ENCODE measurements around the gene FRMD4A. TPM values are rescaled to one million over a fixed set of nuclear protein-coding genes. Genes with fewer than 3 reads are reported as not detected.

The FRMD4A gene
- total and polyA plus RNA-seq, 2 of the 4 experiments (the other 2 are of a cell fraction) = 30.3 to 68.8 TPM

DNA sequence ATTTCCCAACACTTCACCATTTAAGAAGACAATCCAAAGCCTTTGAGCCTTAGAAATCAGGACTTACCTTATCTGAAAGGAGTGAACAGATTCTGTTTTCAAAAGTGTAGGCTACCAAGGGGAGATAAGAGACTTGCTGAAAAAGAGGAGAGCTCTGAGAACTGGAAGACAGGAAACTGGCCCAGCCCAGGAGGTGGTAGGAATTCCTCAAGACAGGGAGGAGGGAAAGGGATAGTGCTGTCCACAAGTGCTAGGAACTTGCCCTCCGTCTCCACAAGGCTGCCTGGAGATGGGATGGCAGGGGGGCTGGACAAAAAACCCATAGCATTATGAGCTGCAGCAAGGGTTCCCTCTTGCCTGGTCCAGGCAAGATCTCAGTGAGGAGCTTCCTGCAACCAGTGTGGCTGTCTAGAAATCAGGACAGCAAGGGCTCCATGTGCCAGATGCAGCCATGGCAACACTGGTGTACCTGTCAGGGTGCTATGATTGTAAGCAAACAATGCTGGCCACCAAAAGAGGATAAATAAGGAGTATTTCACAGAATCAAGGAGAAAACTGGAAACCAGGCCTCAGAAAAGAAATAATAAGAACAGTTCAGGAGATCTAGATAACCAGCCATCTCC is 22.7 kb upstream of the FRMD4A start:
- Histone ChIP-seq H3K4me1 (ENCODE audit: control insufficient read depth, insufficient read depth, low read length) (peaks cover 2% of the 10 kb centered on the region), H3K4ac (ENCODE audit: low read depth, low read length) (no peak overlapping the region), H3K23ac (ENCODE audit: low read depth, low read length) (no peak overlapping the region), H3K36me3 (ENCODE audit: control insufficient read depth, insufficient read depth, low read length) (no peaks in the 10 kb centered on the region), H3K27me3 (ENCODE audit: control insufficient read depth, insufficient read depth, low read length) (peaks cover 43% of the 10 kb centered on the region), H2BK20ac (ENCODE audit: low read depth, low read length) (no peak overlapping the region), H2BK120ac (ENCODE audit: low read depth, low read length) (no peak overlapping the region), H4K20me1 (ENCODE audit: insufficient read depth, low read length) (no peaks in the 10 kb centered on the region), H3K18ac (ENCODE audit: low read depth, low read length) (no peak overlapping the region), H4K91ac (ENCODE audit: insufficient read depth, low read depth, low read length) (no peak overlapping the region), H2BK5ac (ENCODE audit: low read depth, low read length, poor library complexity, severe bottlenecking) (no peak overlapping the region), H4K5ac (ENCODE audit: low read depth, low read length) (no peak overlapping the region), H3K27ac (ENCODE audit: insufficient read depth, low read length) (no peak overlapping the region), H3K56ac (ENCODE audit: extremely low read depth, insufficient read depth, low read length) (no peak overlapping the region), H3K4me3 (ENCODE audit: insufficient read depth, low read depth, low read length) (no peak overlapping the region), H4K8ac (ENCODE audit: low read depth in 2 of 2, low read length in 2 of 2) (no peak overlapping the region), H3K79me1 (ENCODE audit: low read depth in 1 of 2, low read length in 2 of 2) (no peaks in the 10 kb centered on the region), H3K9me3 (ENCODE audit: control insufficient read depth, insufficient read depth, low read length) (peaks cover 2% of the 10 kb centered on the region; the same call in 1 of the 2 replicates), H3K14ac (replicated peaks; ENCODE audit: low read depth, low read length) (no peak overlapping the region), H3K9me1 (ENCODE audit: insufficient read depth, low read length) (no peaks in the 10 kb centered on the region), H2BK15ac (ENCODE audit: low read depth, low read length) (no peak overlapping the region), H2AK5ac (ENCODE audit: low read depth, low read length) (no peak overlapping the region), H3K9ac (ENCODE audit: low read depth, low read length) (no peak overlapping the region), H2AK9ac (replicated peaks; ENCODE audit: low read depth, low read length, poor library complexity) (no peak overlapping the region), H2AFZ (replicated peaks; ENCODE audit: low read length, poor library complexity) (peak overlapping the region; percentile 33), H3K4me2 (ENCODE audit: low read depth, low read length) (no peak overlapping the region)
- in situ Hi-C loops (cut with MboI; ENCODE audit: low sequenced_read_pairs) = no loop called here
- dilution Hi-C loops (cut with HindIII; ENCODE audit: low sequenced_read_pairs, unreplicated experiment) = no loop called here
- DNase-seq (no peak), ATAC-seq (ENCODE audit: low read depth) (no peak)
- ChIA-PET CTCF (no interaction called here), POLR2A (ENCODE audit: unreplicated experiment) (interaction anchor here (0.6 kb wide), 1 partner anchor 82 kb away, joined by 6 read pairs; no protein-coding TSS in a partner anchor)
- TF ChIP-seq, protein P1, sequence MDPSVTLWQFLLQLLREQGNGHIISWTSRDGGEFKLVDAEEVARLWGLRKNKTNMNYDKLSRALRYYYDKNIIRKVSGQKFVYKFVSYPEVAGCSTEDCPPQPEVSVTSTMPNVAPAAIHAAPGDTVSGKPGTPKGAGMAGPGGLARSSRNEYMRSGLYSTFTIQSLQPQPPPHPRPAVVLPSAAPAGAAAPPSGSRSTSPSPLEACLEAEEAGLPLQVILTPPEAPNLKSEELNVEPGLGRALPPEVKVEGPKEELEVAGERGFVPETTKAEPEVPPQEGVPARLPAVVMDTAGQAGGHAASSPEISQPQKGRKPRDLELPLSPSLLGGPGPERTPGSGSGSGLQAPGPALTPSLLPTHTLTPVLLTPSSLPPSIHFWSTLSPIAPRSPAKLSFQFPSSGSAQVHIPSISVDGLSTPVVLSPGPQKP (IDR thresholded peaks at IDR 0.05; ENCODE audit: borderline replicate concordance, low read depth, low read length) = no peak
- TF ChIP-seq MAFK (IDR thresholded peaks at IDR 0.05; ENCODE audit: low read depth, low read length) (no peak), SMC3 (IDR thresholded peaks at IDR 0.05; ENCODE audit: low read depth, low read length) (no peak), CTCF (conservative IDR thresholded peaks at IDR 0.05; ENCODE audit: low read depth, low read length) (no peak), MXI1 (IDR thresholded peaks at IDR 0.05; ENCODE audit: borderline replicate concordance, low read depth, low read length) (no peak), CEBPB (IDR thresholded peaks at IDR 0.05; ENCODE audit: low read depth, low read length) (no peak), RAD21 (IDR thresholded peaks at IDR 0.05; ENCODE audit: low read length) (no peak), RFX5 (IDR thresholded peaks at IDR 0.05; ENCODE audit: low read depth, low read length) (no peak), FOS (IDR thresholded peaks at IDR 0.05; ENCODE audit: low read depth, low read length) (no peak), NFE2L2 (IDR thresholded peaks at IDR 0.05; ENCODE audit: low read depth, low read length) (no peak), USF2 (IDR thresholded peaks at IDR 0.05; ENCODE audit: low read depth, low read length) (no peak), RCOR1 (IDR thresholded peaks at IDR 0.05; ENCODE audit: insufficient replicate concordance, low read length) (no peak), MAZ (IDR thresholded peaks at IDR 0.05; ENCODE audit: borderline replicate concordance, low read depth, low read length) (no peak), POLR2A (IDR thresholded peaks at IDR 0.05; ENCODE audit: low read depth, low read length) (no peak)
- BruUV-seq (replicated peaks) = no TSS peak
- WGBS, 2 experiments (ENCODE audit: extremely low coverage in 2 of 2, insufficient read length in 1 of 2) = 67% methylated on average over 1 of the region's 1 CpG; no CpG with 5 or more reads in 1 of the 2 experiments
- intact Hi-C loops (cut with micrococcal nuclease) = no loop called here

Measured in IMR-90 (cell line).